OCI-LY7 (cell line): ENCODE results near the gene CCNK. TPM values are rescaled to one million over a fixed set of nuclear protein-coding genes. Genes with fewer than 3 reads are reported as not detected.

Source experiments
- BruUV-seq: library from RNA; stranded (reverse); fragments of 400-500 nt; replicated peaks from 2 replicates; lab custom pipeline; 2021; lab: Mats Ljungman, UMichigan
- CTCF ChIA-PET: fragments of 300-600 bp; sonication (Branson Sonifier 250); formaldehyde crosslinking; loops from one replicate; lab custom pipeline; 2022; ENCODE audit warnings: antibody characterized with exemption; ENCODE audit not compliant: unreplicated experiment; lab: Charles Lee
- POLR2A ChIA-PET: fragments of 300-600 bp; sonication (Branson Sonifier 250); formaldehyde crosslinking; loops from one replicate; lab custom pipeline; 2022; ENCODE audit warnings: antibody characterized with exemption; lab: Charles Lee
- DNase-seq: peaks from one replicate; pipeline ENCODE4 v3.0.0-alpha.2; 2015; ENCODE audit warnings: low spot score
- H2AFZ ChIP-seq: fragments of 200-600 bp; sonication (generic), shearing (Covaris generic); 2 replicates; pipeline ENCODE4 v1.6.1; 2014; ENCODE audit warnings: mild to moderate bottlenecking, antibody characterized with exemption, low read length, moderate library complexity
- H3K27ac ChIP-seq: fragments of 200-600 bp; sonication (generic); 2 replicates; pipeline ENCODE4 v1.5.1; 2014; ENCODE audit warnings: mixed run types, low read depth, mild to moderate bottlenecking, moderate library complexity, low read length, inconsistent platforms; ENCODE audit not compliant: poor library complexity, severe bottlenecking
- H3K36me3 ChIP-seq: fragments of 200-600 bp; sonication (generic); 2 replicates; pipeline ENCODE4 v1.6.1; 2014; ENCODE audit warnings: mild to moderate bottlenecking, antibody characterized with exemption, low read length, moderate library complexity, mixed read lengths; ENCODE audit not compliant: insufficient read depth
- H3K4me1 ChIP-seq: fragments of 200-600 bp; sonication (generic); 2 replicates; pipeline ENCODE4 v1.5.1; 2014; ENCODE audit warnings: mild to moderate bottlenecking, low read length; ENCODE audit not compliant: insufficient read depth, poor library complexity, severe bottlenecking
- H3K4me2 ChIP-seq: fragments of 200-600 bp; sonication (generic); 2 replicates; pipeline ENCODE4 v1.6.1; 2014; ENCODE audit warnings: mild to moderate bottlenecking, low read length
- H3K4me3 ChIP-seq: fragments of 200-600 bp; sonication (generic); 2 replicates; pipeline ENCODE4 v1.5.1; 2014; ENCODE audit warnings: mild to moderate bottlenecking, low read depth, low read length; ENCODE audit not compliant: poor library complexity, severe bottlenecking
- H3K79me2 ChIP-seq: fragments of 200-600 bp; sonication (generic); 2 replicates; pipeline ENCODE4 v1.6.1; 2016; ENCODE audit warnings: low read depth, mild to moderate bottlenecking, low read length, moderate library complexity, mixed read lengths; ENCODE audit not compliant: insufficient read depth
- H3K9me2 ChIP-seq: fragments of 200-600 bp; sonication (generic); 2 replicates; pipeline ENCODE4 v1.6.1; 2016; ENCODE audit warnings: mild to moderate bottlenecking, low read length, mixed read lengths; ENCODE audit not compliant: insufficient read depth
- H3K9me3 ChIP-seq: fragments of 200-600 bp; sonication (generic); 2 replicates; pipeline ENCODE4 v1.6.1; 2014; ENCODE audit warnings: mild to moderate bottlenecking, mixed run types, low read length, mixed read lengths
- H4K20me1 ChIP-seq: fragments of 200-600 bp; sonication (generic); 2 replicates; pipeline ENCODE4 v1.6.1; 2014; ENCODE audit warnings: mild to moderate bottlenecking, antibody characterized with exemption, low read length, moderate library complexity, mixed read lengths; ENCODE audit not compliant: insufficient read depth
- CTCF ChIP-seq: fragments of 200-600 bp; sonication (generic); conservative IDR thresholded peaks from 2 replicates; pipeline ENCODE4 v1.5.1; 2014; ENCODE audit warnings: mild to moderate bottlenecking, antibody characterized with exemption, low read length, moderate library complexity, mixed read lengths
- EZH2phosphoT487 ChIP-seq: fragments of 200-600 bp; sonication (generic); IDR thresholded peaks from 2 replicates; pipeline ENCODE4 v1.6.1; 2018; ENCODE audit warnings: low read depth, borderline replicate concordance, mild to moderate bottlenecking, mixed run types, antibody characterized with exemption, low read length, moderate library complexity, mixed read lengths
- intact Hi-C: fragments of 100-400 bp; cut with micrococcal nuclease; formaldehyde crosslinking; loops from one replicate; pipeline ENCODE4 v1.10.0; 2022; ENCODE audit not compliant: unreplicated experiment
- total RNA-seq, 2 experiments: library from RNA; depleted of rRNA in 1 of 2; stranded (reverse); fragments of >200 nt in 1 of 2; shearing (Covaris generic) in 1 of 2; gene quantifications; 2 replicates each; pipeline ENCODE4 v1.2.3, GENCODE V29; 2014 to 2022

CCNK gene
- total RNA-seq, 2 experiments from 2014 or later = 25.1 to 69.0 TPM

- no peak overlapping the region for H3K4me2 ChIP-seq
- H3K9me2 ChIP-seq = no peaks in the 10 kb centered on the region
- ChIA-PET CTCF (no interaction called here), POLR2A (no interaction called here)
- DNase-seq = no peak
- no peaks in the 10 kb centered on the region for H3K9me3 ChIP-seq
- no TSS peak for BruUV-seq
- H4K20me1 ChIP-seq = no peaks in the 10 kb centered on the region; the same call in 1 of the 2 replicates
- no peak for TF ChIP-seq CTCF
- TF ChIP-seq EZH2phosphoT487 = no peak
- H2AFZ ChIP-seq = no peak overlapping the region
- no peak overlapping the region for H3K27ac ChIP-seq
- no peaks in the 10 kb centered on the region for H3K36me3 ChIP-seq
- H3K4me3 ChIP-seq = no peak overlapping the region
- no peaks in the 10 kb centered on the region for H3K4me1 ChIP-seq
- intact Hi-C loops = no loop called here
- H3K79me2 ChIP-seq = no peaks in the 10 kb centered on the region
These were observed 60.7 kb downstream of the CCNK start for GRCh38 chr14:99541677-99542470.

- no peak for TF ChIP-seq EZH2phosphoT487
- no peak for TF ChIP-seq CTCF
- no peaks in the 10 kb centered on the region for H3K79me2 ChIP-seq
- BruUV-seq = no TSS peak
- H3K9me3 ChIP-seq = no peaks in the 10 kb centered on the region
- H2AFZ ChIP-seq = no peak overlapping the region
- H3K4me2 ChIP-seq = no peak overlapping the region
- H3K9me2 ChIP-seq = no peaks in the 10 kb centered on the region
- H3K36me3 ChIP-seq = no peaks in the 10 kb centered on the region
- DNase-seq = no peak
- no peak overlapping the region for H3K27ac ChIP-seq
- ChIA-PET CTCF (no interaction called here), POLR2A (no interaction called here)
- H4K20me1 ChIP-seq = no peaks in the 10 kb centered on the region; the same call in 1 of the 2 replicates
- H3K4me1 ChIP-seq = no peaks in the 10 kb centered on the region
- intact Hi-C loops = no loop called here
- no peak overlapping the region for H3K4me3 ChIP-seq
These were observed 61.4 kb downstream of the CCNK start for GRCh38 chr14:99542566-99542965.

- DNase-seq = no peak
- Histone ChIP-seq H3K4me1 (no peaks in the 10 kb centered on the region), H4K20me1 (peaks cover 4% of the 10 kb centered on the region), H3K4me2 (no peak overlapping the region), H2AFZ (no peak overlapping the region), H3K9me3 (no peaks in the 10 kb centered on the region), H3K27ac (no peak overlapping the region), H3K79me2 (no peaks in the 10 kb centered on the region), H3K36me3 (no peaks in the 10 kb centered on the region), H3K9me2 (no peaks in the 10 kb centered on the region), H3K4me3 (no peak overlapping the region)
- no peak for TF ChIP-seq EZH2phosphoT487
- no peak for TF ChIP-seq CTCF
- ChIA-PET POLR2A (no interaction called here), CTCF (no interaction called here)
- BruUV-seq = no TSS peak
- intact Hi-C loops = no loop called here
These were observed 62.2 kb downstream of the CCNK start for GRCh38 chr14:99543370-99543769.
